Panc1 (cell line): ENCODE data around the gene RAPSN. TPM values are rescaled to one million over a fixed set of nuclear protein-coding genes. Genes with fewer than 3 reads are reported as not detected.
A peak's percentile ranks its signal among the peaks of the same experiment; 100 is the strongest.

Experiments used
- ATAC-seq: fragments of 200-7000 bp; cut with Tn5 transposase; 2 replicates; pipeline ENCODE4 v1.9.1; 2020; ENCODE audit warnings: mild to moderate bottlenecking, moderate library complexity
- BruUV-seq: library from RNA; stranded (reverse); fragments of 400-500 nt; replicated peaks from 2 replicates; lab custom pipeline; 2021; lab: Mats Ljungman, UMichigan
- CTCF ChIA-PET: fragments of 300-600 bp; sonication (Branson Sonifier 250); formaldehyde crosslinking; loops from one replicate; lab custom pipeline; 2022; ENCODE audit warnings: antibody characterized with exemption; lab: Charles Lee
- POLR2A ChIA-PET: fragments of 300-600 bp; sonication (Branson Sonifier 250); formaldehyde crosslinking; loops from one replicate; lab custom pipeline; 2022; ENCODE audit warnings: antibody characterized with exemption; lab: Charles Lee
- DNase-seq: peaks from one replicate; pipeline ENCODE4 v3.0.0-alpha.2; 2010; ENCODE audit warnings: low read depth, low spot score
- H3K27ac ChIP-seq: 2 replicates; pipeline ENCODE4 v1.5.1; 2011; ENCODE audit warnings: mild to moderate bottlenecking, low read length, inconsistent platforms
- H3K27me3 ChIP-seq: fragments of 200-500 bp; sonication (Bioruptor generic); 2 replicates; pipeline ENCODE4 v1.6.0; 2014; ENCODE audit warnings: low read length, inconsistent platforms; ENCODE audit not compliant: control insufficient read depth, insufficient read depth
- H3K36me3 ChIP-seq: fragments of 200-500 bp; sonication (Bioruptor generic); 2 replicates; pipeline ENCODE4 v1.5.1; 2014; ENCODE audit warnings: inconsistent platforms, mild to moderate bottlenecking, low read length, moderate library complexity; ENCODE audit not compliant: control insufficient read depth, insufficient read depth
- H3K4me1 ChIP-seq: 2 replicates; pipeline ENCODE4 v1.5.1; 2011; ENCODE audit warnings: inconsistent platforms, mild to moderate bottlenecking, low read length, moderate library complexity; ENCODE audit not compliant: control insufficient read depth, insufficient read depth
- H3K4me3 ChIP-seq, 2 experiments: 2 replicates each; pipeline ENCODE4 v1.5.1; 2011 to 2012; ENCODE audit warnings: low read depth in 2 of 2, low read length in 2 of 2, mild to moderate bottlenecking in 2 of 2, inconsistent platforms in 1 of 2, moderate library complexity in 1 of 2
- H3K9me3 ChIP-seq: fragments of 200-500 bp; sonication (Bioruptor generic); 2 replicates; pipeline ENCODE4 v1.5.1; 2014; ENCODE audit warnings: low read depth, mild to moderate bottlenecking, inconsistent platforms, low read length, moderate library complexity; ENCODE audit not compliant: control insufficient read depth, insufficient read depth
- POLR2AphosphoS5 ChIP-seq: IDR thresholded peaks from 2 replicates; pipeline ENCODE4 v1.6.1; 2012; ENCODE audit warnings: mild to moderate bottlenecking, low read depth, low read length, moderate library complexity
- REST ChIP-seq, 2 experiments: IDR thresholded peaks; 2 replicates each; pipeline ENCODE4 v1.6.1; 2011 to 2012; ENCODE audit warnings: low read depth in 2 of 2, control low read depth in 1 of 2, low read length in 1 of 2, mild to moderate bottlenecking in 1 of 2, moderate library complexity in 1 of 2; ENCODE audit not compliant: insufficient read depth in 1 of 2
- SIN3A ChIP-seq: IDR thresholded peaks from 2 replicates; pipeline ENCODE4 v1.6.1; 2012; ENCODE audit warnings: low read depth, mild to moderate bottlenecking, low read length, moderate library complexity, borderline replicate concordance; ENCODE audit not compliant: insufficient read depth
- TCF7L2 ChIP-seq: IDR thresholded peaks from 2 replicates; pipeline ENCODE4 v1.6.1; 2011; ENCODE audit warnings: mild to moderate bottlenecking, low read depth, low read length, inconsistent platforms
- in situ Hi-C: cut with HindIII; loops from 2 replicates; pipeline ENCODE4 v1.10.0; 2016; ENCODE audit warnings: low sequenced_read_pairs, low pct_unique_long_range_greater_than_20kb
- intact Hi-C: fragments of 100-400 bp; cut with micrococcal nuclease; formaldehyde crosslinking; loops from one replicate; pipeline ENCODE4 v1.10.0; 2022; ENCODE audit not compliant: unreplicated experiment
- total RNA-seq: library from RNA; stranded (reverse); gene quantifications from one replicate; pipeline ENCODE4 v1.2.1, GENCODE V29; 2021; ENCODE audit not compliant: unreplicated experiment
- TF ChIP-seq, protein P1 (sequence below): fragments of 450-650 bp; IDR thresholded peaks from 2 replicates; pipeline ENCODE4 v1.5.1; 2017; ENCODE audit warnings: mild to moderate bottlenecking

The RAPSN gene
- total RNA-seq, 1 experiment from 2014 or later: 1.8 TPM

GRCh38 chr11:47430524-47430923 lies 18.4 kb downstream of the RAPSN start:
- H3K4me3 ChIP-seq: no peak overlapping the region
- no peaks in the 10 kb centered on the region for H3K27me3 ChIP-seq
- no peaks in the 10 kb centered on the region for H3K9me3 ChIP-seq
- no peak overlapping the region for H3K27ac ChIP-seq
- ChIA-PET CTCF (no interaction called here), POLR2A (no interaction called here)
- H3K36me3 ChIP-seq: peaks cover 3% of the 10 kb centered on the region; the same call in 1 of the 2 replicates
- TF ChIP-seq POLR2AphosphoS5: no peak
- TF ChIP-seq SIN3A: no peak
- TF ChIP-seq, protein P1, sequence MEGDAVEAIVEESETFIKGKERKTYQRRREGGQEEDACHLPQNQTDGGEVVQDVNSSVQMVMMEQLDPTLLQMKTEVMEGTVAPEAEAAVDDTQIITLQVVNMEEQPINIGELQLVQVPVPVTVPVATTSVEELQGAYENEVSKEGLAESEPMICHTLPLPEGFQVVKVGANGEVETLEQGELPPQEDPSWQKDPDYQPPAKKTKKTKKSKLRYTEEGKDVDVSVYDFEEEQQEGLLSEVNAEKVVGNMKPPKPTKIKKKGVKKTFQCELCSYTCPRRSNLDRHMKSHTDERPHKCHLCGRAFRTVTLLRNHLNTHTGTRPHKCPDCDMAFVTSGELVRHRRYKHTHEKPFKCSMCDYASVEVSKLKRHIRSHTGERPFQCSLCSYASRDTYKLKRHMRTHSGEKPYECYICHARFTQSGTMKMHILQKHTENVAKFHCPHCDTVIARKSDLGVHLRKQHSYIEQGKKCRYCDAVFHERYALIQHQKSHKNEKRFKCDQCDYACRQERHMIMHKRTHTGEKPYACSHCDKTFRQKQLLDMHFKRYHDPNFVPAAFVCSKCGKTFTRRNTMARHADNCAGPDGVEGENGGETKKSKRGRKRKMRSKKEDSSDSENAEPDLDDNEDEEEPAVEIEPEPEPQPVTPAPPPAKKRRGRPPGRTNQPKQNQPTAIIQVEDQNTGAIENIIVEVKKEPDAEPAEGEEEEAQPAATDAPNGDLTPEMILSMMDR: no peak
- TF ChIP-seq REST (IDR thresholded peaks at IDR 0.05; ENCODE audit: insufficient read depth in 1 of 2, low read depth in 2 of 2, low read length in 1 of 2): no peak
- no peak for TF ChIP-seq TCF7L2
- no peak for DNase-seq
- in situ Hi-C loops (no loop called here), intact Hi-C loops (no loop called here)
- no TSS peak for BruUV-seq
- H3K4me1 ChIP-seq: 0 out of 2 replicates have a peak, but pooled peaks cover 2% of the 10 kb centered on the region
- ATAC-seq: no peak

- TF ChIP-seq SIN3A (peak; percentile 90; the same call in 1 of the 2 replicates), TCF7L2 (0 out of 2 replicates have a peak, but pooled peaks have one; percentile 33), POLR2AphosphoS5 (peak; percentile 69), REST (IDR thresholded peaks at IDR 0.05; ENCODE audit: insufficient read depth in 1 of 2, low read depth in 2 of 2, low read length in 1 of 2) (no peak)
- TF ChIP-seq, protein P1: no peak
- H3K27ac ChIP-seq: peak within 1 kb of the TSS; percentile 92
- in situ Hi-C loops (no loop called here), intact Hi-C loops (no loop called here)
- ATAC-seq (peak; percentile 95), DNase-seq (peak; percentile 83)
- no TSS peak for BruUV-seq
- peaks cover 8% of the 10 kb centered on the region for H3K4me1 ChIP-seq
- CTCF ChIA-PET: no interaction called here
- POLR2A ChIA-PET: no interaction called here
- peaks cover 23% of the 10 kb centered on the region for H3K36me3 ChIP-seq
- no peaks in the 10 kb centered on the region for H3K27me3 ChIP-seq
- no peaks in the 10 kb centered on the region for H3K9me3 ChIP-seq
- peak within 1 kb of the TSS; percentile 79 to 93 for H3K4me3 ChIP-seq
These were observed 22.6 kb downstream of the RAPSN start, which contains the start of gene PSMC3 for GRCh38 chr11:47426062-47426956. Gene PSMC3 (minus strand): TSS chr11:47426439. CDS start chr11:47426279, 160 bp downstream.
